ENCODE data around the gene ADGRE3.

DNA sequence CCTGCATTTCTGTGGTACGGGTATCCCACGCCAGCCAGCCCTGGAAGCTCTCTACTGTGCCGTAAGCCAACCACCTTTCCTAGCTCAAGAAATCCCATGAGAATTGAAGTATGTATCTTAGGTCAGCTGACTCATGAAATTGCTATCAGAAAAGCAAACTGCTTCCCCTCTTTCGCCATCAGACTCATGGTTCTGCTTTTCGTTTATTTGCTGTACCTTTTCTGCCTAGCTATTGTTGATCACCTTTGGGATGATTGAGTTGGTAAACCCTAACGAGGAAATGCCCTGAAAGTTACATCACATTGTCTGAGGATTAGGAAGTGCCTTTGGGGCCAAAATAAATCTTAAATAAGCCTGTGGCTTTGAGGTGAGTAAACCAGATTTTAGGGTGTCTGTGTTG lies at the start of gene ADGRE3:
- no peak for TF ChIP-seq CTCF (IDR thresholded peaks at IDR 0.05)
- TF ChIP-seq ZFX (IDR thresholded peaks at IDR 0.05; ENCODE audit: borderline replicate concordance) = no peak

All from 22Rv1 (cell line).